ENCODE data around the gene TMTC1. TPM values are rescaled to one million over a fixed set of nuclear protein-coding genes. Genes with fewer than 3 reads are reported as not detected.

Gene TMTC1
- total and polyA plus RNA-seq, 2 donors (not counting 1 experiment from before 2014, with no cell fraction given): not detected

GRCh38 chr12:29503283-29503682 is 280.5 kb downstream of the TMTC1 start:
- Histone ChIP-seq H3K36me3 (replicated peaks in 1 of 2; ENCODE audit: control extremely low read depth in 1 of 2, control insufficient read depth in 1 of 2, extremely low read depth in 1 of 2, insufficient read depth in 2 of 2, low read length in 1 of 2) (no peaks in the 10 kb centered on the region), H3K9me3 (ENCODE audit: control extremely low read depth in 1 of 3, control insufficient read depth in 2 of 3, insufficient read depth in 1 of 3, low read length in 2 of 3) (no peaks in the 10 kb centered on the region), H3K4me3 (ENCODE audit: control extremely low read depth in 1 of 5, extremely low read depth in 1 of 5, insufficient read depth in 1 of 5, low read depth in 2 of 5, low read length in 4 of 5) (no peak overlapping the region), H4K20me1 (ENCODE audit: control insufficient read depth, insufficient read depth, low read length, poor library complexity, severe bottlenecking) (no peaks in the 10 kb centered on the region), H3K27ac (ENCODE audit: low read length in 2 of 2) (no peak overlapping the region), H2AFZ (ENCODE audit: insufficient read depth, low read depth, low read length, poor library complexity, severe bottlenecking) (no peak overlapping the region), H3K4me1 (ENCODE audit: control insufficient read depth in 2 of 2, insufficient read depth in 2 of 2, low read length in 2 of 2) (peaks cover 2 to 8% of the 10 kb centered on the region in 2 donors), H3K9ac (ENCODE audit: low read length) (no peak overlapping the region), H3K4me2 (replicated peaks; ENCODE audit: low read depth, low read length, poor library complexity, severe bottlenecking) (no peak overlapping the region), H3K27me3 (replicated peaks in 1 of 4; ENCODE audit: control extremely low read depth in 1 of 4, control insufficient read depth in 3 of 4, insufficient read depth in 4 of 4, low read length in 3 of 4) (peaks cover 0 to 4% (median 2%) of the 10 kb centered on the region in 4 experiments), H3K79me2 (ENCODE audit: control insufficient read depth, insufficient read depth, low read length) (no peaks in the 10 kb centered on the region)
- H3K9me3 Mint-ChIP-seq (ENCODE audit: insufficient read depth): no peaks in the 10 kb centered on the region
- ATAC-seq (ENCODE audit: low read depth) (no peak), DNase-seq (no peak)
- intact Hi-C loops (cut with micrococcal nuclease): no loop called here
- no peak overlapping the region for H3K4me3 Mint-ChIP-seq
- CTCF ChIA-PET: no interaction called here
- TF ChIP-seq, protein P1, sequence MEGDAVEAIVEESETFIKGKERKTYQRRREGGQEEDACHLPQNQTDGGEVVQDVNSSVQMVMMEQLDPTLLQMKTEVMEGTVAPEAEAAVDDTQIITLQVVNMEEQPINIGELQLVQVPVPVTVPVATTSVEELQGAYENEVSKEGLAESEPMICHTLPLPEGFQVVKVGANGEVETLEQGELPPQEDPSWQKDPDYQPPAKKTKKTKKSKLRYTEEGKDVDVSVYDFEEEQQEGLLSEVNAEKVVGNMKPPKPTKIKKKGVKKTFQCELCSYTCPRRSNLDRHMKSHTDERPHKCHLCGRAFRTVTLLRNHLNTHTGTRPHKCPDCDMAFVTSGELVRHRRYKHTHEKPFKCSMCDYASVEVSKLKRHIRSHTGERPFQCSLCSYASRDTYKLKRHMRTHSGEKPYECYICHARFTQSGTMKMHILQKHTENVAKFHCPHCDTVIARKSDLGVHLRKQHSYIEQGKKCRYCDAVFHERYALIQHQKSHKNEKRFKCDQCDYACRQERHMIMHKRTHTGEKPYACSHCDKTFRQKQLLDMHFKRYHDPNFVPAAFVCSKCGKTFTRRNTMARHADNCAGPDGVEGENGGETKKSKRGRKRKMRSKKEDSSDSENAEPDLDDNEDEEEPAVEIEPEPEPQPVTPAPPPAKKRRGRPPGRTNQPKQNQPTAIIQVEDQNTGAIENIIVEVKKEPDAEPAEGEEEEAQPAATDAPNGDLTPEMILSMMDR (IDR thresholded peaks at IDR 0.05): no peak
- TF ChIP-seq EZH2 (IDR thresholded peaks at IDR 0.05; ENCODE audit: borderline replicate concordance, insufficient read depth, low read depth, low read length, poor library complexity, severe bottlenecking): no peak
- no peak overlapping the region for H3K27ac Mint-ChIP-seq
- POLR2A ChIA-PET: no interaction called here
- H3K4me1 Mint-ChIP-seq: peaks cover 13% of the 10 kb centered on the region
- H3K27me3 Mint-ChIP-seq: peaks cover 1% of the 10 kb centered on the region

DNA sequence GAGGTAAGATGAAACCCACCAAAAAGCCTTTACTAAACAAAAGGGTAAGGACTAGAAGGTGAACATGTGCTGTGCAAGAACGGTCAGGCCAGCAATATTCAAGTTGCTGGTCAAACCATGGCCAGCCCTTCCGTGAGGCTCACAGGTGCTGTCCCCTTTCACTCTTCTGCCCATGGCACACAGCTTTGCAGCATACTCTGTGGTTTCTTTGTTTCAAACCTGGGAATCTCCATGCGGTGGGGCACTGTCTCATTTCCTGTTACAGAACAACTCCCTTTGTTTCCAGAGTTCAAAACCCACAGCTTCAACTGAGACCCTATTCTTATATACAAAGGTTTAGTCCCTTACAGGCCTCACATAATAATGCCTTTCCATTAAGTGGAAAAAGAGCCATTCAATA is 284.5 kb downstream of the TMTC1 start:
- H3K27me3 ChIP-seq (replicated peaks in 1 of 4; ENCODE audit: control extremely low read depth in 1 of 4, control insufficient read depth in 3 of 4, insufficient read depth in 4 of 4, low read length in 3 of 4): peaks cover 0 to 3% (median 0%) of the 10 kb centered on the region in 4 experiments
- TF ChIP-seq, protein P1 (IDR thresholded peaks at IDR 0.05): no peak
- TF ChIP-seq EZH2 (IDR thresholded peaks at IDR 0.05; ENCODE audit: borderline replicate concordance, insufficient read depth, low read depth, low read length, poor library complexity, severe bottlenecking): no peak
- H3K27ac ChIP-seq (ENCODE audit: low read length in 2 of 2): no peak overlapping the region
- ATAC-seq (ENCODE audit: low read depth): no peak
- no peaks in the 10 kb centered on the region for H3K79me2 ChIP-seq (ENCODE audit: control insufficient read depth, insufficient read depth, low read length)
- WGBS (ENCODE audit: insufficient coverage): 76% methylated on average over 3 of the region's 3 CpGs
- ChIA-PET POLR2A (no interaction called here), CTCF (no interaction called here)
- intact Hi-C loops (cut with micrococcal nuclease): no loop called here
- H3K4me3 ChIP-seq (ENCODE audit: control extremely low read depth in 1 of 5, extremely low read depth in 1 of 5, insufficient read depth in 1 of 5, low read depth in 2 of 5, low read length in 4 of 5): no peak overlapping the region
- H3K4me2 ChIP-seq (replicated peaks; ENCODE audit: low read depth, low read length, poor library complexity, severe bottlenecking): no peak overlapping the region
- Mint-ChIP-seq H3K4me3 (no peak overlapping the region), H3K27ac (no peak overlapping the region), H3K4me1 (peaks cover 13% of the 10 kb centered on the region), H3K27me3 (peaks cover 9% of the 10 kb centered on the region), H3K9me3 (ENCODE audit: insufficient read depth) (no peaks in the 10 kb centered on the region)
- DNase-seq: no peak
- peaks cover 2 to 8% of the 10 kb centered on the region in 2 donors for H3K4me1 ChIP-seq (ENCODE audit: control insufficient read depth in 2 of 2, insufficient read depth in 2 of 2, low read length in 2 of 2)
- no peak overlapping the region for H3K9ac ChIP-seq (ENCODE audit: low read length)
- no peaks in the 10 kb centered on the region for H4K20me1 ChIP-seq (ENCODE audit: control insufficient read depth, insufficient read depth, low read length, poor library complexity, severe bottlenecking)
- H3K36me3 ChIP-seq (replicated peaks in 1 of 2; ENCODE audit: control extremely low read depth in 1 of 2, control insufficient read depth in 1 of 2, extremely low read depth in 1 of 2, insufficient read depth in 2 of 2, low read length in 1 of 2): no peaks in the 10 kb centered on the region
- H2AFZ ChIP-seq (ENCODE audit: insufficient read depth, low read depth, low read length, poor library complexity, severe bottlenecking): no peak overlapping the region
- H3K9me3 ChIP-seq (ENCODE audit: control extremely low read depth in 1 of 3, control insufficient read depth in 2 of 3, insufficient read depth in 1 of 3, low read length in 2 of 3): no peaks in the 10 kb centered on the region

All from B cell (primary cell).